Transverse colon (tissue), 4 donors: Measurements from ENCODE around the gene LRRC32. TPM values are rescaled to one million over a fixed set of nuclear protein-coding genes. Genes with fewer than 3 reads are reported as not detected.
"Not testable (repeated sequence)": the region's sequence is repeated elsewhere in the genome, so short reads cannot be mapped to it uniquely, and the experiment has no call there.

Experiments
- DNase-seq: peaks from one replicate; pipeline ENCODE4 v3.0.0-alpha.2; 2019
- H3K27ac ChIP-seq, 4 donors: fragments of 200-600 bp; sonication (generic); 2 replicates each; pipeline ENCODE4 v1.5.1; 2016 to 2018; ENCODE audit warnings: inconsistent platforms in 4 of 4
- H3K27me3 ChIP-seq: fragments of 200-600 bp; sonication (generic); 2 replicates; pipeline ENCODE4 v1.5.1; 2017; ENCODE audit warnings: inconsistent platforms
- H3K36me3 ChIP-seq, 4 donors: fragments of 200-600 bp; sonication (generic); 2 replicates each; pipeline ENCODE4 v1.5.1; 2017 to 2019; ENCODE audit warnings: inconsistent platforms in 4 of 4
- H3K4me1 ChIP-seq, 4 donors: fragments of 200-600 bp; sonication (generic); 2 replicates each; pipeline ENCODE4 v1.5.1; 2017 to 2020; ENCODE audit warnings: inconsistent platforms in 4 of 4
- H3K4me3 ChIP-seq, 4 donors: fragments of 200-600 bp; sonication (generic); 1 replicate in 1 of 4; 2 replicates in 3 of 4; pipeline versions ENCODE4 v1.5.1 to v1.6.1; 2017 to 2019; ENCODE audit warnings: inconsistent platforms in 4 of 4
- H3K9me3 ChIP-seq, 2 donors: fragments of 200-600 bp; sonication (generic); 2 replicates each; pipeline ENCODE4 v1.5.1; 2017 to 2019; ENCODE audit warnings: inconsistent platforms in 2 of 2
- EP300 ChIP-seq: sonication (generic); formaldehyde crosslinking; IDR thresholded peaks from one replicate; pipeline ENCODE4 v1.6.1; 2017; ENCODE audit warnings: antibody characterized with exemption, low read depth
- POLR2A ChIP-seq: fragments of 450-650 bp; IDR thresholded peaks from one replicate; pipeline ENCODE4 v1.6.1; 2016; ENCODE audit warnings: antibody characterized with exemption, mild to moderate bottlenecking, moderate library complexity
- POLR2AphosphoS5 ChIP-seq, 3 donors: sonication (generic); formaldehyde crosslinking; IDR thresholded peaks; one replicate each; pipeline ENCODE4 v1.6.1; 2016; ENCODE audit warnings: antibody characterized with exemption in 3 of 3
- WGBS, 2 donors: methylation state at CpG; one replicate each; pipeline ENCODE4 v1.1.5; 2018; ENCODE audit warnings: low coverage in 1 of 2; 5-methylcytosine and 5-hydroxymethylcytosine counted together
- in situ Hi-C, 4 donors: fragments of 200-750 bp; cut with MboI; loops; one replicate each; pipeline versions ENCODE4 v1.15.0 to v1.15.1; 2017; ENCODE audit warnings: low sequenced_read_pairs in 3 of 4, low pct_ligation_motif_present in 1 of 4, low pct_unique_long_range_greater_than_20kb in 1 of 4
- intact Hi-C: fragments of 100-400 bp; cut with DNase I; formaldehyde crosslinking; loops from one replicate; pipeline ENCODE4 v1.15.1; 2023; ENCODE audit warnings: low total_unique reads
- total RNA-seq, 4 donors: library from RNA; depleted of rRNA; stranded (reverse); fragments of >200 nt; gene quantifications; one replicate each; pipeline ENCODE4 v1.1.0, GENCODE V29; 2016
- TF ChIP-seq, protein P1 (sequence below), 5 experiments: fragments of 200-600 bp in 3 of 5; fragments of 450-650 bp in 2 of 5; sonication (generic) in 3 of 5; IDR thresholded peaks; 1 replicate in 2 of 5; 2 replicates in 3 of 5; pipeline ENCODE4 v1.5.1; 2016 to 2017; ENCODE audit warnings: antibody characterized with exemption in 5 of 5, inconsistent platforms in 3 of 5, mild to moderate bottlenecking in 2 of 5, moderate library complexity in 1 of 5

The LRRC32 gene
- total RNA-seq, 4 donors from 2014 or later, result 5.1 to 11.5 (median 9.1) TPM

GRCh38 chr11:76610371-76610770 is 60.2 kb downstream of the LRRC32 start:
- WGBS, 2 donors, result 80 to 83% methylated on average over 1 to 4 of the region's 4 CpGs
- DNase-seq, result no peak
- H3K4me3 ChIP-seq, result no peak overlapping the region
- H3K27ac ChIP-seq, result peak overlapping the region in 1 of 4 donors; percentile 12
- peaks cover 4 to 13% (median 9%) of the 10 kb centered on the region in 4 donors for H3K4me1 ChIP-seq
- TF ChIP-seq, protein P1, sequence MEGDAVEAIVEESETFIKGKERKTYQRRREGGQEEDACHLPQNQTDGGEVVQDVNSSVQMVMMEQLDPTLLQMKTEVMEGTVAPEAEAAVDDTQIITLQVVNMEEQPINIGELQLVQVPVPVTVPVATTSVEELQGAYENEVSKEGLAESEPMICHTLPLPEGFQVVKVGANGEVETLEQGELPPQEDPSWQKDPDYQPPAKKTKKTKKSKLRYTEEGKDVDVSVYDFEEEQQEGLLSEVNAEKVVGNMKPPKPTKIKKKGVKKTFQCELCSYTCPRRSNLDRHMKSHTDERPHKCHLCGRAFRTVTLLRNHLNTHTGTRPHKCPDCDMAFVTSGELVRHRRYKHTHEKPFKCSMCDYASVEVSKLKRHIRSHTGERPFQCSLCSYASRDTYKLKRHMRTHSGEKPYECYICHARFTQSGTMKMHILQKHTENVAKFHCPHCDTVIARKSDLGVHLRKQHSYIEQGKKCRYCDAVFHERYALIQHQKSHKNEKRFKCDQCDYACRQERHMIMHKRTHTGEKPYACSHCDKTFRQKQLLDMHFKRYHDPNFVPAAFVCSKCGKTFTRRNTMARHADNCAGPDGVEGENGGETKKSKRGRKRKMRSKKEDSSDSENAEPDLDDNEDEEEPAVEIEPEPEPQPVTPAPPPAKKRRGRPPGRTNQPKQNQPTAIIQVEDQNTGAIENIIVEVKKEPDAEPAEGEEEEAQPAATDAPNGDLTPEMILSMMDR (IDR thresholded peaks at IDR 0.05), result no peak
- no peak for TF ChIP-seq POLR2A
- TF ChIP-seq EP300, result no peak
- TF ChIP-seq POLR2AphosphoS5 (IDR thresholded peaks at IDR 0.05), result no peak
- intact Hi-C loops, result no loop called here
- no peaks in the 10 kb centered on the region for H3K36me3 ChIP-seq
- no peaks in the 10 kb centered on the region for H3K9me3 ChIP-seq
- in situ Hi-C loops, result no loop called here
- no peaks in the 10 kb centered on the region for H3K27me3 ChIP-seq

- H3K36me3 ChIP-seq, result no peaks in the 10 kb centered on the region
- in situ Hi-C loops, result no loop called here
- peaks cover 10 to 18% (median 13%) of the 10 kb centered on the region in 4 donors for H3K4me1 ChIP-seq
- no peak overlapping the region for H3K4me3 ChIP-seq
- 74% methylated on average over 8 of the region's 8 CpGs; no CpG with 5 or more reads in 1 of the 2 donors for WGBS, 2 donors
- H3K27me3 ChIP-seq, result no peaks in the 10 kb centered on the region
- intact Hi-C loops, result no loop called here
- DNase-seq, result no peak
- peak overlapping the region in 2 of 4 donors; percentile 12 to 28 for H3K27ac ChIP-seq
- H3K9me3 ChIP-seq, result no peaks in the 10 kb centered on the region
- TF ChIP-seq POLR2A (no peak), POLR2AphosphoS5 (IDR thresholded peaks at IDR 0.05) (no peak), EP300 (no peak)
- TF ChIP-seq, protein P1 (IDR thresholded peaks at IDR 0.05), result no peak
These were observed 60.7 kb downstream of the LRRC32 start for GRCh38 chr11:76609736-76610370.

- H3K9me3 ChIP-seq, intact Hi-C loops, H3K36me3 ChIP-seq, H3K27me3 ChIP-seq, H3K27ac ChIP-seq, DNase-seq, H3K4me3 ChIP-seq, in situ Hi-C loops: not testable (repeated sequence)
- peaks cover 14 to 27% (median 21%) of the 10 kb centered on the region in 4 donors for H3K4me1 ChIP-seq
- WGBS, 2 donors, result 99% methylated on average over 9 of the region's 27 CpGs; no CpG with 5 or more reads in 1 of the 2 donors
These were observed 61.6 kb downstream of the LRRC32 start for GRCh38 chr11:76608879-76609460.

- in situ Hi-C loops, DNase-seq: not testable (repeated sequence)
These were observed 62.3 kb downstream of the LRRC32 start for GRCh38 chr11:76608228-76608627.

More at GRCh38 chr11:76608228-76608627, 62.3 kb downstream of the LRRC32 start:
- intact Hi-C loops, H3K4me3 ChIP-seq, H3K9me3 ChIP-seq, H3K36me3 ChIP-seq, H3K27me3 ChIP-seq, H3K27ac ChIP-seq: not testable (repeated sequence)
- WGBS, 2 donors, result 80 to 98% methylated on average over 1 to 11 of the region's 11 CpGs
- peaks cover 17 to 35% (median 24%) of the 10 kb centered on the region in 4 donors for H3K4me1 ChIP-seq

Other genes starting within 250 kb of the LRRC32 start
- gene EMSY, start 225.7 kb downstream of the LRRC32 start, total RNA-seq, result 10 to 100 TPM; 35.7 to 79.6 (median 43.8) TPM
- 10 to 100 TPM; 32.0 to 80.7 (median 63.4) TPM for gene TSKU, start 112.6 kb upstream of the LRRC32 start, total RNA-seq
- gene ACER3, start 190.2 kb upstream of the LRRC32 start, total RNA-seq, result 10 to 100 TPM in 3 of 4 donors, 1 to 10 TPM in 1; 8.8 to 72.2 (median 29.4) TPM